NCI-H187 treated with DMSO at 0.1 percent for 48 hours (cell line): ENCODE results near the gene SRCIN1.

Experiments used
- DNase-seq: peaks from one replicate; lab custom pipeline; 2025; lab: John Stamatoyannopoulos, UW

Gene SRCIN1

DNA sequence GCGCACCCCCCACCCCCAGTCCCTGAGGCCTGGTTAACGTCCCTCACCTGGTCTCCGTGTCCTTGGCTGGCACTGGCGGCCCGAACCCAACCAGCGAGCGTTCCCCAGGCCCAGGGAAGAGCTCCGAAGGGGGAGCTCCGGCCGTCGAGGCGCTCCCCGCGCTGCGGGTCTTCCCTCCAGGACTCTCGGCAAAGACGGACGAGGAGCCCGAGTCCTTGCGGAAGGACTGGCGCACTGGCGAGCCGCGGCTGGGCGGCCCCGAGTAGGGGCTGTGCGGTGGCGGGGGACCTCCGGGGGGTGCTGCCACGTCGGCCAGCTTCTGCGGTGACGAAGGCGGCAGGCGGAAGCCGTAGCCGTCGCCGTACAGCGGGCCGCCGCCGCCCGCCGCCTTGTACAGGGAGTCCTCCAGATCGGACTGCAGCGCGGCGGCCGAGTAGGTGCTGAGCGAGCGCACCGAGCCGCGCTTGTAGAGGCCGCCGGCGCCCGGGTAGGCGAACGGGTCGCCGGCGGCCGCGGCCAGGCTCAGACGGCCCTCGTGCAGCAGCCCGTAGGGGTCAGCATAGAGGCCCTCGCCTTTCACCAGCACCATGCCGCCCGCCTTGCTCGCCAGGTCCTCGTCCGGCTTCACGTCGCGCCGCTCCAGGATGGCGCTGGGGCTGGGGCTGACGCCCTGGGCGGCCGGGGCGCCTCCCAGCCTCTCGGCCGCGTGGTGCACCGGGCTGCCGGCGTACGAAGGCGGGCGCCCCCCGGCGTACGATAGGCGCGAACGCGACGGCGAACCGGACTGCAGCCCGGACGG, 44.1 kb downstream of the SRCIN1 start:
- DNase-seq, result no peak

DNA sequence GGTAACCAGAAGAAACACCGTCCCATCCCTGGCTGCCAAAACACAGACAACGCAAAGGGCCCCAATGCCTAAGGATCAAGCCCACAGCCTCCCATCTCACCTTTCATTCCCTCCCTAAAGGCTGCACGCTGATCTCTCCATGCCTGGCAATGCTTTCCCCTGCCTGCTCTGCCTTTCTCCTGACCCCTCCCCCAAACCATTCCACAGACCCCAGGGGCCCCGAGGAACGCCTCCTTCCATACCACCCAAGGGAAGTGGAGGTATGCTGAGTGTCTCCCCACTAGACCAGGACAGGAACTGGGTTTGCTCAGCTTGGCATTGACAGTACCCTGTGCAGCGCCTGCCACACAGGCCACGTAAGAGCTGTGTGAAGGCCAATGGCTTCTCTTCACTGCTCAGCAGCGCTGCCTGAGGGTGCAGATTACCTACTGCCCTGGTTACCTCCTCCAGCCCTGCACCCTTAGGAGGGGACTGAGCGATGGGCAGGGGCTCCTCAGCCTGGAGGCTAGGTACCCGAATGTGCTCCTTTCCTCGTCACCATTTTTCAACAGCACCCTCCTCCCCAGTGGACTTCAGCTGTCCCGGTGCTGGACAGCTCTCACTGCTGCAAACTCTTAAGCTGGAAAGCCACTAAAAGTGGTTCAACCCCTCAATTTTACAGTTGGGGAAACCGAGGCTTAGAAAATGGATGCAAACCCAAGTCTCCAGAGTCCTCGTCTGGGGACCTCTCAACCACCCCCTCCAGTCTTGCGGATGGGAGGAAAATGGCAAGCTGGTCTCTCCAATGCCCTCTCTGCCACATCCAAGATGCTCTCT, 45.0 kb downstream of the SRCIN1 start:
- DNase-seq, result no peak

DNA sequence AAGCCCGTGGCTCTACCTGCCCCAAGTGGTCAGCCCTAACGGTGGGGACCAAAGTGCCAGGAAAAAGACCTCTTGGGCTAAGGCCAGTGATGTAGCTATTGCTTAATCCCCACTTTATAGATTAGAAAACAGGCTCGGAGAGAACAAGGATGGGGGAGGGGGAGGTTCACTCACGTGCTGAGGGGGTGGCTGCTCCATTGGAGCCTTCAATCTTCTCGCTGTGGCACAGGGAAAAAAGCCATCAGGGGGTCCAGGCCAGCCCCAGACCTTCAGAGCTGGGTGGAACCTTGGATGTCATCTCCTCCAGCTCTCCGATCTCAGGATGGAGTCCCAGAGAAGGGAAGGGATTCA, 45.9 kb downstream of the SRCIN1 start:
- no peak for DNase-seq

DNA sequence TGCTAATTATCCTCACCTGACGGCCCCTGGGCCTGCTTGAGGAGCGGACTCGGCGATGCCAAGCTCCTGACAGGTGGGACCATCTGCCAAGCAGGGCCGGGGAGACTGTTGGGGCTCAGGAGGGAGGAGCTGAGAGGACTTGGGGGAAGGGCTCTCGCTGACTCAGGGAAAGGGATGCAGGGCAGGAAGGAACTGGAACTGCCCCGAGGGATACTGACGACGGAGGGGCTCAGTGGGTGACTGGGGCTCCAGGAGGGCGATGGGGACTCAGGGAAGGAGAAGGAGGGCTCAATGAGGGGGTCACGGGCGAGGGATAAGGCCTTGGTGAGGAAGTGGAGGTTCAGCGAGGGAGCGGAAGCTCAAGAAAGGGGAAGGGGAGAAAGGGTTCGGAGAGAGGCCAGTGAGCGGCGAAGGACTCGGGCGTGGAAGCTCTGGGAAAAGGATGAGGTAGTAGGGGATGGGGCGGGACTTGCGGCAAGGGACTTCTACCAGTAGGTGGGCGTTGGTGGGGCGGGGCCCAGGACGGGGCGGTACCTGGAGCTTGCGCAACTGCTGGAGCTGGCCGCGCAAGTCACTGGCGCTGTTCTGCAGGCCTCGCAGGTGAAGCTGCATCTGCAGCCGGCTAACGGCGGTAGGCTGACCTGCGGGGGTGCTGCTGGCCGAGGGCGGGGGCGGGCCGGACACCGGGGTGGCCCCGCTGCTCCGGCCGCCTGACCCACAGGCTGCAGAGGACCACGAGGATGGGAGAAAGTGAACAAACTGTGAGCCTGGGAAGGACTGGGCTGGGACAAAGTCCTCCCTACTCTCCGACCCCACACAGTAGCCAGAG, 46.5 kb downstream of the SRCIN1 start:
- peak; percentile 65 for DNase-seq

DNA sequence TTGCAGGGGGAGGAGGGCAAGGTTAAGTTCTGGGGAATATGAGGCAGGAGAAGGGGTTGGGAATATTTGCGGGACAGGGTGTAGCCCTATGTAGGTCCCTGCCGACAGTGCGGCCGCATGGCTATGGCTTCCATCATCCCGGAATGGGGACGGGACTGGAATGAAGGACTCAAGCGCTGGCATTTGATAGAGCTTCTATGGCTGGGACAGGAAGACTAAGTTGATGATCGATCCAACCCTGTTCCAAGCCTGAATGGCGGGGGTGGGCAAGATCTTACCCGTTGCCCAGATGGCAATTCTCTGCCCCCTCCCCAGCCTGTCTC, 47.1 kb downstream of the SRCIN1 start:
- no peak for DNase-seq

DNA sequence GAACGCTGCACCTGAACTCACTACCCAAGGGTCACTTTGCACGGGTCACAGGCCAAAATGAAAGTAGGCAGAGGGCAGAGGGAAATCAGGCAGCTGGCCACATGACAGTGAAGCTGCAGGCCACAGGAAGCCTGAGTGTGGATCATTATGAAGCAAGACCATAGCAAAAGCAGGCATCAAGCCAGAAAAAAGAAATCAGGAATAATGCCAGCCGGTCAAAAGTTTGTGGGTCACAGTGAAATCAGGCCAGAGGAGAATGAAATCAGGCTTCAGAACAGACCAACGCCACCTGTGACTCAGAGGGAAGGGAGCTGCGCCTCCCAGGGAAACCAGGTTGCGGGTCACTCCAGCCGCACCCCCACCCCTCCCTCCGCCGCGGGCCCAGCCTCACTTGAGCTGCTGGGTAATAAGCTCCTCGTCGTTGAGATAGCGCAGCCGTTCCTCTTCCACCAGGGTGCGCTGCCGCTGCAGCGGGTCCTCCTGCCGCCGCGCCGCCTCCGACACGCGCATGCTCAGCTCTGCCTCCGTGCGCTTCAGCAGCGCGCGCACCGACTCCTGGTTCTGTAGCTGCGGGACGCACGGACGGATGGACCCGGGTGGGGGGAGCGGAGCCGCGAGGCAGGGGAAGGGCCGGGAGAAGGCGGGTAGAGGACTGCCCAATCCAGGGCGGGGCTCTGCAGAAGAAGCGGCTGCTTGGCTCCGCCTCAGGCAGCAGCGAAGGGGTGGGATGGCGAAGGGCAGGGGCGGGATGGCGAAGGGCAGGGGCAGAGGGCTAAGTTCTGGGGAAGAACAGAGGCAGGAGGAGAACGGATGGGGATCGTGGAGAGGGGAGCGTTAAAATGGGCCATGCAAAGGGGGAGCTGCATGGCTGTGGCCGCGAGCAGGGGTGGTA, 47.7 kb downstream of the SRCIN1 start:
- peak; percentile 75 for DNase-seq

DNA sequence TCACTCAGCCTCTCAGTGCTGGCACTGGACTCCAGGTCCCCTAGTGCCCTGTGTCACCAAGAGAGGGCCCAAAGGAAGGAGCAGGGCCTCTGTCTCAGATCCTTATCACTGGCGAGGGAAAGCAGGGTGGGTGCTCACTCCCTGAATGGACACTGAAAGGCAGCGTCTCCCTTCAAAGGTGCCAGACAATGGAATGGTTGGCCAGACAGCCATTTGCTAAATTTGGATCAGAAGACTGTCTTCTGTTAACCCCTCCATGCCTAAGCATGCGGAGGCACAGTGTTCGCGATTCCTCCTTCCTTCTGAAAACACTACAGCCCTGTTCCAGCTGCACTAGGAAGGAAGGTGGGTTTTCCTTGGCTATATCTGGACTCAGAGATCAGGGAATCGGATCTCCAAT, 48.4 kb downstream of the SRCIN1 start:
- DNase-seq, result no peak

DNA sequence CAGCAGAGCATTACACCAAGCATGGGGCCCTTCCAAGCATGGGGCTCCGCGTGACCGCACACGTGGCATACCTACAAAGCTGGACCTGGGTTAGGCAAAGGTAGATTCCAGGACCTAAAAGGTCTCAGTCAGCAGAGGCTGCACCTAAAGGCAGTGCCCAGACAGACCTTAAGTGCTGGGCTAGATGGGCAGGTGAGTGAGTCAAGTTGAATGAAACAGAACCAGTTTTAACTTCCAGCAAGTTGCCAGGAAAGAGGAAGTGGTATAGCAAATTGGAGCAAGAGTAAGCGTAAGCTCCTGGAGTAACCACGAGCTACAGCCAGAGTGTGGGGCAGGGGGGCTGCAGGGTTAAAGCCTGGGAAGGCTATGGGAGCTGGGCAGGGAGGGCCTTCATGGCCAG, 49.5 kb downstream of the SRCIN1 start:
- DNase-seq, result no peak

DNA sequence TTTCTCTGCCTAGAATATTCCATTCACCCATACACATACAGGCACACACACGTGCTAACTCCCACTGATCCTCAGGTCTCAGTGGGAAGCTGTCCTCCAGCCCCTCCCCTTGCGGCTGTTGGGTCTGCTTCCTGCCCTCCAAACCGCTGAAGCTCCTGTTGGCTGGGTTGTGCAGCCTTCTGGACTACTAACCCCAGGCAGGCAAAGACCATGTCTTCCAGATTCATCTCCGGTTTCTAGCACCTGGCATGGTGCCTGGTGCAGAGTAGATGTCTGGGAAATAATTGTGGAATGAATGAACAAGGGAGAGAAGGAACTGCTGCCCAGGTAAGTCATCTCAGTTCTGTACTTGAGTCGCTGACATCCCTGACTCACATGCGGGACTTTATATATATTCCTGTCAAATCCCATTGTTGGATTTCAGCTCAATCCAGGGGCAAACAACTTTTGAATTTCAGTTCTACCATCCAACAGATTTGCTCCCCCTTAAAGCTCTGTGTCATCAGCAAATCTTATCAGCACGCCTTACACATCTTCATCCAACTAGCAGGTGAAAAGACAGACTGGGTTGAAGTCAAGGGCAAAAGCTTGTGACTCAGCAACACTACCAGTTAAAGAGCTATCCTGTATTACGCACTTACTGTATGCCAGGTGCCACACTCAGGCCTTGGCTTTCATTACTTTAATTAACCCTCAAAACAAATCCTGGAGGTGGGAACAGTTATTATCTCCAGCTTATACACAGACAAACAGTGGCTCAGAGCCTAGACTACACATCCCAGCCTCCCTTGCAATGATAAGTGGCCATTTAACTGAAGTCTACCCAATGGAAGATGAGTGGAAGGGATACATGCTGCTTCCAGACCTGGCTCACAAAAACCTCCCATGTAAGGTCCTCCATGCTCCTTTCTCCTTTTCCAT, 51.1 kb downstream of the SRCIN1 start:
- DNase-seq, result no peak

DNA sequence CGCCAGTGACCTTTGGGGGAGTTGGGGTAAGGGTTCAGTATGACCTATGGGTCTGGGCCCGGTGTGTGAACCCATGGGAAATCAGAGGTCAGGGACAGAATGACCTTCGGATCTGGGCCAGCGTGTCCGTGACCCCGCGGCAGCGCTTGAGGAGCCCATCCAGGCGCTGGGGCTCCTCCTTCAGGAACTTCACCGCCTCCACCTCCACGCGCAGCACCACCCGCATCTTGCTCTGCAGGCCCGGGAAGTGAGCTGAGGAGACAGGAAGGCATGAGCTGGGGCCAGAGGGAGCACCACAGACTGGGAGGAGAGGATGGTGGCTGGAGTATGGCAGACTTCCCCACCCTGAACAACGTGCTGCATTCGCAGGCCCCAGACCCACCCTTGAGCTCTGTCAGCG, 53.4 kb downstream of the SRCIN1 start:
- no peak for DNase-seq

DNA sequence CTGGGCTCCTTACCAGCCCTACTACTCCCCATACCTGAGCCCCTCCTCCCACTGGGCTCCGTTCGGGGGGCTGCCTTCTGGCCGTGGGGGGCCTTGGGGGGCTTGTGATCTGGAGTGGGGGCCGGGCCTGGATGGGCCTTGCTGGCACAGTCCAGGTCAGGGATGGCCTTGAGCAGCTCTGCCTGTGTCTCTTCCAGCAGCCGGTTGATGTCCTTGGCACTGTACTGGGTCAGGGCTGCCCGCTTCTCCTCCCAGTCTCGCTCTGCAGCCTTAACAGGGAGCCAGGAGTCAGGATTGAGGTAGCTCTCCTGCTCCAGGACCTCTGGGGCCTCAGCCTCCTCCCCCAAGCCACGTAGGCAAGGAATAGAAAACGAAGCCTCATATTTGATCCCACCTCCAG, 54.6 kb downstream of the SRCIN1 start:
- DNase-seq, result no peak

DNA sequence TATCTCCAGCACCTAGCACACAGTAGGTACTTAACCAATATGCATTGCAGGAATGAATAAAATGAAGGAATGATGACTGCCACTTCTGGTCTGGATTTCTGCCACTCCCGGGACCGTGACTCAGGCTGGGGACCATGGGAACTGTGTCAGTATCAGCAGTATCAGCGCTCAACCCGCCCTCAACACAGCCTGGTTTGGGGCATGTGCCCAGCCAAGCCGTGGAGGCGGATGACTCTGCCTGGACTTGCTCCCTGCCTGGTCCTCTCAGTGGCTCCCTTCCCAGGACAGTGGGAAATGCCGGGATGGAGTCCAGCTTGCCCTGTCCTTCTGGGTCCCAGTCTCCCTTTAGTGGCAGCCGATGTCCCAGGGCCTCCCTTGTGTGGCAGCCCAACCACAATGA, 55.1 kb downstream of the SRCIN1 start:
- no peak for DNase-seq

DNA sequence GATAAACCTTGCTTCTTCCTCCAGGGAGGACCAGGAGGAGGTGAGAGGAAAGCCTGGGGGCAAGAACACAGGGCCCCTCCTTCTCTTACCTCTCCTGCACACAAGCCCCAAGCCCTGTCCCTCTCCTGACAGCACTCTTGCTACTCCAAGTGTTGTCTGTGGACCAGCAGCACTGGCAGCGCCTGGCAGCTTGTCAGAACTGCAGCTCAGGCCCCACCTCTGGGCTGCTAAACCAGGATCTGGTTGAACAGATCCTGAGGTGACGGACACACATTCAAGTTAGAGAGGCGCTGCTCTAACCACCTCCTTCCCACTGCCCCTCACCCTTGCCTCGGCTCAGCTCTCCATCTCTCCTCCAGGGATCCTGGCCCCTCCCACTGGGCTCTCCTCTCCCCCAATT, 56.5 kb downstream of the SRCIN1 start:
- DNase-seq, result no peak

DNA sequence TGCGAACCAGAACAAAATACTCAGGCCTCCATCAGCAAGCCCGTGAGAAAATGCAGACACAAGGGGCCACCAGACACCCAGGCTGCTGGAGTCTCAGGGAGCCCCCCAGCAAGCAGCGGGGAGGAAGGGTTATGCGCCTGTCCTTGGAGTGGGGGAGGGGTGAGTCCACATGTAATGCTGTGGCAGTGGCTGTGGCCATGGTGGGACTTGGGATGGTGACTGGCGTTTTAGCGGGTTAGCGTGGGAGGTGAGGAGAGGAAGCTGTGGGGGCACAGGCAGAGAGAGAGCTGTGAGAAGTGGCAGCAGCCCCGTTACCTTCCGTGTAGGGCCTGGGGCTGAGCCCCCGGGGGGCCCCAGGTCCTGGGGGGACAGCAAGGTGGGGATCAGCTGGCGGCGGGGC, 58.3 kb downstream of the SRCIN1 start:
- DNase-seq, result no peak

DNA sequence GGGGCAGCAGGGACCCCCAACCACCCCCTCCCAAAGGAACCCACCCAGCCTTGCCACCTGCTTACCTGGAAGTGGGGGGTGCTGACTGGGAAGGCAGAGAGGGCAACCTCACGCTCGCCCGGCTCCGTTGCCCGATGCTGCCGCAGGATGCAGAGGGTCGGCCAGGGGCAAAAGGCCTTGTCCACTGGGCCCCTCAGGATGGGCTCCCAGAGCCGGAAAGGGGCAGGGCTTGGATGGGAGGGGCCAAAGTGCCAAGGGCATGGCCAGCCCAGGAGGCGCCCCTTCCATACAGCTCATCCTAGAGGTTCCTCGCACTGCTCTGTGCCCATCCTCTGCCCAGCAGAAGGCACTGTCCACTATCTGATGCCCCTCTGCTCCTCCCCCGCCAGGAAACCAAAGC, 59.4 kb downstream of the SRCIN1 start:
- DNase-seq, result no peak

DNA sequence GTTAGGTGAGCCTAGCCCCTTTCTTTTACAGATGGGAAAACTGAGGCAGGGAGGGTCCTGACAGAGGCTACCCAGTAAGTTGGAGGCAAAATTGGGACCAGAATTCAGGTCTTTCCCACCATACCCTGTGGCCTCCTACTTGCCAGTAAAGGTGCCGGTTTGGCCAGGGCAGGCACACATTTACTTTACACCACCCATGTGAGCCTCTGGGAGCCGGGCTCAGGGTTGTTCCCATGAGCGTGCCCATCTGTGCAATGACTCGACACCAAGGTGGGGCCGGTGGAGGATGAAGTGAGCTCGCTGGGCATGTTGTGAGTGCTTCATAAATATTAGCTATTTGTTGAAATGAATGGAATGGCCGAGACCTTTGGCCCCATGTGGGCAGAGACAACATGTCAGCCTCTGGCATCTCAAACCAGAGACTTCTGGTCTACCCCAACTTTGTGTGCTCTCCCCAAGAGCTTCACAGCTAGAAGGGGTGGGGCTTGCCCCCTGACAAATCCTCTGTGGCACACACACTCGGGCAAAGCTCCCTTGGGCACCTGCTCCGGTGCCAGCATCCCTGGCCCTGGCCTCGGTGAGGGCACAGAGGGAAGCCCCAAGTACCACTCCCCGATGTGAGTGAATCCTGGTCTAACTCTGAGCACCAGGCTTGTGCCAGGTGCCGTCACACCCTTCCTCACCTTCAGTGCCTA, 60.1 kb downstream of the SRCIN1 start:
- DNase-seq, result no peak

DNA sequence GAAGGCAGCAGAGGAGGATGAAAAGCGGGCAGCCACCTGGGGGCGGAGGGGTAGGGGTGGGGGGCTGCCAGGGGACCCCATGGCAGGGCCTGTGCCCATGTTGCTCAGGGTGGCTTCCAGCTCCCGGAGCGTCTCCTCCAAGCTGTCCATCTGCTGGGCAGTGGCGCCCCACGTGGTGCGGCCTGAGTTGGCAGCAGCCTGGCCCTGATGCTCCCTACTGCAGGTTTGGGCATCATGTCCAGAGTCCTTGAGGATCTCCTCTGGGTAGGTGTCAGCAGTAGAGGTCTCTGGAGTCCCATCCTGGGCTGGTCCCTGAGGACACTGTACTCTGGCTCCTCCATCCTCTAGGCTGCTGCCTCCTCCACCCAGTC, 60.9 kb downstream of the SRCIN1 start:
- DNase-seq, result no peak

DNA sequence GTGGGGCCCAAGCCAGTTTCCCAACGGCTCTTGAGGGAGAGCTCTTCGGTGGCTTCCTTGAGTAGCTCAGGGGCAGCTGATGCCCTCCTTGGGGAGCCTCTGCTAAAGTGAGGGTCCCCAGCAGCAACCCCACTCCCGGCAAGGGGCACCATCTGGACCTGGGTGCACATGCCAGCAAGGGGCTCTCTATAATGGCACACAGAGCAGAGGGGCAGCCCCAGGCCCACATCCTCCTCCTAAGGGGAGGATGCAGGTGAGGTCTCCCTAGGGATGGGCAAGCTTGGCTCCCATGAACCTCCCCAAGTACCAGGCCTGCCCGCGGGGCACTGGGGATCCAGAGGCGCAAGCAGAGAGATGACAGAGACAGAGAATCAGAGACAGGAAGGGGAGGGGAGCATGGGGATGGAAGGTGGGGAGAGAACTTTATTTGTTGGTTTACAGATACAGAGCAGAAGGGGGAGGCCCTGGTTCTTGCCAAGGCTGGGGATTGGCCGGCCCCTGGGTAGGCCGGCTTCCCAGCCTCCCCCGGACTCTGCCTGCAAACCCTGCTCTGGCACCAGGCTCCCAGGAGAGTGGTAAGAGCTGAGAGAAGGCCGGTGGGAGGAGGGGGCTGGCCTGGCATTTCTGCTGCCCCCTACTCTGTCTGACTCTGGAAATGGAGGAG, 61.4 kb downstream of the SRCIN1 start:
- DNase-seq, result no peak

DNA sequence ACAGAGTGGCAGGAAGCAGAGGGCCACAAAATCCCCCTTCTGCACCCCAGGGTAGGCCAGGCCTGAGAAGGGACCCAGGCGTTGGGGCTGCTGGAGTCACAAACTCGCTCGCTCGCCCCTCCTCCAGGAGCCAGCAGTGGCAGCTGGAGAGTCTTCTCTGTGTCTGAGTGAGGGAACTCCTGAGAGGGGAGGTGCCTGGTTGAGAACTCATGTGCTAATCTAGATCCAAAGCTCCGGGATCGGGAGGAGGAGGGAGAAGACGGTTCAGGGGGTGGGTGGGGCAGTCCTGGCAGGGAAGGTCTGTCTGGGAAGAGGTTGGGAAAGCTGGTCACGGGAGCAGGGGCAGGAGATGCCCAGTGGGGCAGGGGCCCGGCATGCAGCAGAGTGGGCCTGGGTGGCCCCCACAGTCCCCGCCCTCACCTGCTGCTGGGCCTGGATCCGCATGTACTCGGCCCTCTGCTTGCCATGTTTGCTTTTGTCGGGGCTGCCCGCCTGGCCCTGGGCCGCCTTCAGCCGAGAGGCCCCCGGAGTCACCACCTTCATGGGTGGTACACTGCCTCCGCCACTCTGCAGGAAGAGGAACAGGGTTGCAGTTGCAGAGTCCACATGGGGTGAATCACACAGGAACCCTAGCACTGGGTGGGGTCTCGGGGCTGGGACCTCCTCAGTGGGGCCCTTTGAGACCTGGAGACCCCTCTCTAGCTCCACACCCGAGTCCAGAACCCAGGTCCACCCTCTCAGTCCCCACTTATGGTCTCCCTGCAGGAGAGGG, 62.2 kb downstream of the SRCIN1 start:
- no peak for DNase-seq
